HCT116 (cell line): ENCODE data around the gene DPP10.

Source experiments
- EZH2 ChIP-seq: fragments of 200-600 bp; sonication (generic); IDR thresholded peaks from 2 replicates; pipeline ENCODE4 v1.6.1; 2017; ENCODE audit warnings: antibody characterized with exemption, mixed run types
- EZH2phosphoT487 ChIP-seq: fragments of 200-600 bp; IDR thresholded peaks from 2 replicates; pipeline ENCODE4 v1.6.1; 2018; ENCODE audit warnings: antibody characterized with exemption, borderline replicate concordance
- POLR2AphosphoS5 ChIP-seq: IDR thresholded peaks from 2 replicates; pipeline ENCODE4 v1.6.1; 2011; ENCODE audit warnings: mild to moderate bottlenecking, low read depth, low read length, moderate library complexity
- TF ChIP-seq, protein P1 (sequence below): IDR thresholded peaks from 2 replicates; pipeline ENCODE4 v1.6.1; 2012; ENCODE audit warnings: low read depth
- TF ChIP-seq, protein P2 (sequence below), 3 experiments: fragments of 200-600 bp in 1 of 3; sonication (generic) in 1 of 3; IDR thresholded peaks in 2 of 3; conservative IDR thresholded peaks in 1 of 3; 2 replicates each; pipeline ENCODE4 v1.5.1; 2012 to 2017; ENCODE audit warnings: low read depth in 2 of 3, low read length in 2 of 3, antibody characterized with exemption in 1 of 3, borderline replicate concordance in 1 of 3, control low read depth in 1 of 3, mild to moderate bottlenecking in 1 of 3, mixed read lengths in 1 of 3, mixed run types in 1 of 3, moderate library complexity in 1 of 3; ENCODE audit not compliant: insufficient read depth in 1 of 3

DNA sequence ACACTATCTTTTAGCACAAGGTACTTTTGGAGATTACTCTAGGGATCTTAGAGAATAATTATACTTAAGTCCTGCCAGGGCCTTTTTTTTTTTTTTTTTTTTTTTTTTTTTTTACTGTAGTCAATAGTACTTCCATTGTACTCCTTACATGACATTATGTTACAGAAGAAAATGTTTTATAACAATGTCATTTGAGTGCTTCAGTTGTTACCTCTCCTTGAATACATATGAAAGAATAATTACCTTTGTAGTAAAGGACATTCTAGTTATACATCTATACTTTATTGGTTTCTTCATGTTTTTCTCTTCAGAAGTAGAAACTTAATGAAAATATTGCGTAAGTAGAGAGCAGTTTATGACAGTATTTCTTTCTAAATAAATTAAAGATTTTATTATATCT is 834.9 kb downstream of the DPP10 start:
- TF ChIP-seq EZH2: no peak
- TF ChIP-seq, protein P1, sequence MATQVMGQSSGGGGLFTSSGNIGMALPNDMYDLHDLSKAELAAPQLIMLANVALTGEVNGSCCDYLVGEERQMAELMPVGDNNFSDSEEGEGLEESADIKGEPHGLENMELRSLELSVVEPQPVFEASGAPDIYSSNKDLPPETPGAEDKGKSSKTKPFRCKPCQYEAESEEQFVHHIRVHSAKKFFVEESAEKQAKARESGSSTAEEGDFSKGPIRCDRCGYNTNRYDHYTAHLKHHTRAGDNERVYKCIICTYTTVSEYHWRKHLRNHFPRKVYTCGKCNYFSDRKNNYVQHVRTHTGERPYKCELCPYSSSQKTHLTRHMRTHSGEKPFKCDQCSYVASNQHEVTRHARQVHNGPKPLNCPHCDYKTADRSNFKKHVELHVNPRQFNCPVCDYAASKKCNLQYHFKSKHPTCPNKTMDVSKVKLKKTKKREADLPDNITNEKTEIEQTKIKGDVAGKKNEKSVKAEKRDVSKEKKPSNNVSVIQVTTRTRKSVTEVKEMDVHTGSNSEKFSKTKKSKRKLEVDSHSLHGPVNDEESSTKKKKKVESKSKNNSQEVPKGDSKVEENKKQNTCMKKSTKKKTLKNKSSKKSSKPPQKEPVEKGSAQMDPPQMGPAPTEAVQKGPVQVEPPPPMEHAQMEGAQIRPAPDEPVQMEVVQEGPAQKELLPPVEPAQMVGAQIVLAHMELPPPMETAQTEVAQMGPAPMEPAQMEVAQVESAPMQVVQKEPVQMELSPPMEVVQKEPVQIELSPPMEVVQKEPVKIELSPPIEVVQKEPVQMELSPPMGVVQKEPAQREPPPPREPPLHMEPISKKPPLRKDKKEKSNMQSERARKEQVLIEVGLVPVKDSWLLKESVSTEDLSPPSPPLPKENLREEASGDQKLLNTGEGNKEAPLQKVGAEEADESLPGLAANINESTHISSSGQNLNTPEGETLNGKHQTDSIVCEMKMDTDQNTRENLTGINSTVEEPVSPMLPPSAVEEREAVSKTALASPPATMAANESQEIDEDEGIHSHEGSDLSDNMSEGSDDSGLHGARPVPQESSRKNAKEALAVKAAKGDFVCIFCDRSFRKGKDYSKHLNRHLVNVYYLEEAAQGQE: no peak
- no peak for TF ChIP-seq EZH2phosphoT487
- TF ChIP-seq, protein P2, sequence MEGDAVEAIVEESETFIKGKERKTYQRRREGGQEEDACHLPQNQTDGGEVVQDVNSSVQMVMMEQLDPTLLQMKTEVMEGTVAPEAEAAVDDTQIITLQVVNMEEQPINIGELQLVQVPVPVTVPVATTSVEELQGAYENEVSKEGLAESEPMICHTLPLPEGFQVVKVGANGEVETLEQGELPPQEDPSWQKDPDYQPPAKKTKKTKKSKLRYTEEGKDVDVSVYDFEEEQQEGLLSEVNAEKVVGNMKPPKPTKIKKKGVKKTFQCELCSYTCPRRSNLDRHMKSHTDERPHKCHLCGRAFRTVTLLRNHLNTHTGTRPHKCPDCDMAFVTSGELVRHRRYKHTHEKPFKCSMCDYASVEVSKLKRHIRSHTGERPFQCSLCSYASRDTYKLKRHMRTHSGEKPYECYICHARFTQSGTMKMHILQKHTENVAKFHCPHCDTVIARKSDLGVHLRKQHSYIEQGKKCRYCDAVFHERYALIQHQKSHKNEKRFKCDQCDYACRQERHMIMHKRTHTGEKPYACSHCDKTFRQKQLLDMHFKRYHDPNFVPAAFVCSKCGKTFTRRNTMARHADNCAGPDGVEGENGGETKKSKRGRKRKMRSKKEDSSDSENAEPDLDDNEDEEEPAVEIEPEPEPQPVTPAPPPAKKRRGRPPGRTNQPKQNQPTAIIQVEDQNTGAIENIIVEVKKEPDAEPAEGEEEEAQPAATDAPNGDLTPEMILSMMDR (IDR thresholded peaks at IDR 0.05 in 2 of 3, conservative IDR thresholded peaks at IDR 0.05 in 1 of 3; ENCODE audit: borderline replicate concordance in 1 of 3, insufficient read depth in 1 of 3, low read depth in 2 of 3, low read length in 2 of 3): no peak
- no peak for TF ChIP-seq POLR2AphosphoS5
